Astrocyte (in vitro differentiated cells and primary cell): ENCODE results near the gene DSTN.

Source experiments
- EZH2 ChIP-seq: IDR thresholded peaks from 2 replicates; pipeline ENCODE4 v1.6.1; 2012; ENCODE audit warnings: mild to moderate bottlenecking, low read length, inconsistent platforms; ENCODE audit not compliant: insufficient read depth
- TF ChIP-seq, protein P1 (sequence below): IDR thresholded peaks from 2 replicates; pipeline ENCODE4 v1.5.1; 2011; ENCODE audit warnings: low read depth, mild to moderate bottlenecking, inconsistent platforms, low read length, moderate library complexity; ENCODE audit not compliant: insufficient read depth

DNA sequence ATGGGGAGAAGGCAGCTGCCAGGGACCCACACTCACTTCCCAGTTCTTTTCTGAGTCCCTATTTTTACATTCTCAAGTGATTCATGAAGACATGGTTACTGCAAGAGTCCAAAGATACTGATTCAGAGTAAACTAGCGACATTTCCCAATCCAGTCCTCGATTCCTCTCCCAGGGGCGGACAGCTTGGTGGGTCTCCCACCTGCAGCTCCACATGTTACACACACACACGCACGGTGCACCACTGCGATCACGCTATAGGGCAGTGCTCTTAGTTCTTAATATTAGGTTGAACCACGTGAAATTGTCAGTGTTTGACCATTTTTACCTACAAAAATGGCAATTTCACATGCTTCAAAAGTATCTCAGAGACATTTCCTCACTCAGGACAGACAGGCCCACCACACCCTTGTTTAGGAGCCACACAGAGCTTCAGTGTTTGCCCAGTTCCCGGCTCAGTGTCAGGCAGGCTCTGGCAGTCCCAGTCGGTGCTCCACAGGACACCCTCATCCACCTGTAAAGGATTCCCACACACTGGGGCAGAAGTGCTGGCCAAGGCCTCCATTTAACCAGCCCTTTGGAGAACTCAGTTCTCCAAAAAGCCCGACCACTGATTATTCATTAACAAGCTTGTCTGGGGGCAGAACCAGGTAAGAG is 60.4 kb downstream of the DSTN start:
- TF ChIP-seq, protein P1, sequence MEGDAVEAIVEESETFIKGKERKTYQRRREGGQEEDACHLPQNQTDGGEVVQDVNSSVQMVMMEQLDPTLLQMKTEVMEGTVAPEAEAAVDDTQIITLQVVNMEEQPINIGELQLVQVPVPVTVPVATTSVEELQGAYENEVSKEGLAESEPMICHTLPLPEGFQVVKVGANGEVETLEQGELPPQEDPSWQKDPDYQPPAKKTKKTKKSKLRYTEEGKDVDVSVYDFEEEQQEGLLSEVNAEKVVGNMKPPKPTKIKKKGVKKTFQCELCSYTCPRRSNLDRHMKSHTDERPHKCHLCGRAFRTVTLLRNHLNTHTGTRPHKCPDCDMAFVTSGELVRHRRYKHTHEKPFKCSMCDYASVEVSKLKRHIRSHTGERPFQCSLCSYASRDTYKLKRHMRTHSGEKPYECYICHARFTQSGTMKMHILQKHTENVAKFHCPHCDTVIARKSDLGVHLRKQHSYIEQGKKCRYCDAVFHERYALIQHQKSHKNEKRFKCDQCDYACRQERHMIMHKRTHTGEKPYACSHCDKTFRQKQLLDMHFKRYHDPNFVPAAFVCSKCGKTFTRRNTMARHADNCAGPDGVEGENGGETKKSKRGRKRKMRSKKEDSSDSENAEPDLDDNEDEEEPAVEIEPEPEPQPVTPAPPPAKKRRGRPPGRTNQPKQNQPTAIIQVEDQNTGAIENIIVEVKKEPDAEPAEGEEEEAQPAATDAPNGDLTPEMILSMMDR, result no peak
- no peak for TF ChIP-seq EZH2
